A549 (cell line): Measurements from ENCODE around the gene CTNNBIP1. TPM values are rescaled to one million over a fixed set of nuclear protein-coding genes. Genes with fewer than 3 reads are reported as not detected.

Experiments
- ATAC-seq, 2 experiments: fragments of 200-7000 bp in 1 of 2; fragments of >200 bp in 1 of 2; cut with Nextera tagmentation in 1 of 2; cut with Tn5 transposase in 1 of 2; 3 replicates each; pipeline versions ENCODE4 v1.8.0 to v1.9.1; 2018 to 2020; ENCODE audit warnings: mild to moderate bottlenecking in 1 of 2, moderate library complexity in 1 of 2
- CTCF ChIA-PET: fragments of 300-600 bp; sonication (Branson Sonifier 250); formaldehyde crosslinking; extraction: SDS; loops from one replicate; lab custom pipeline; 2021; ENCODE audit warnings: antibody characterized with exemption, inconsistent platforms; lab: Yijun Ruan, JAX
- POLR2A ChIA-PET: fragments of 350-600 bp; formaldehyde crosslinking; extraction: SDS; loops from one replicate; lab custom pipeline; 2021; ENCODE audit warnings: antibody characterized with exemption, inconsistent platforms; lab: Yijun Ruan, JAX
- DNase-seq, 2 experiments: peaks; one replicate each; pipeline versions ENCODE4 v3.0.0 to v3.0.0-alpha.2; 2011 to 2016; ENCODE audit warnings: low read depth in 1 of 2, low spot score in 1 of 2
- FAIRE-seq: peaks from 2 replicates; lab custom pipeline; 2011; peaks lifted over from hg19 to GRCh38; lab: Jason Lieb, UNC
- H3K27ac ChIP-seq, 2 experiments: fragments of >200 bp; sonication (Bioruptor Twin); formaldehyde crosslinking; 3 replicates each; pipeline ENCODE4 v1.5.1; 2016 to 2017
- H3K4me1 ChIP-seq: fragments of >200 bp; sonication (Bioruptor Twin); formaldehyde crosslinking; 3 replicates; pipeline ENCODE4 v1.6.1; 2016
- H3K4me2 ChIP-seq: fragments of >200 bp; sonication (Bioruptor Twin); formaldehyde crosslinking; 3 replicates; pipeline ENCODE4 v1.6.1; 2016
- H3K4me3 ChIP-seq: fragments of >200 bp; sonication (Bioruptor Twin); formaldehyde crosslinking; 3 replicates; pipeline ENCODE4 v1.5.1; 2016
- H3K9me3 ChIP-seq: fragments of >200 bp; sonication (Bioruptor Twin); formaldehyde crosslinking; 3 replicates; pipeline ENCODE4 v1.6.1; 2016
- CBX2 ChIP-seq: fragments of 200-600 bp; sonication (generic); IDR thresholded peaks from 2 replicates; pipeline ENCODE4 v1.6.1; 2016; ENCODE audit warnings: low read depth, mild to moderate bottlenecking, borderline replicate concordance
- CBX8 ChIP-seq: fragments of 200-600 bp; sonication (generic); IDR thresholded peaks from 2 replicates; pipeline ENCODE4 v1.6.1; 2016
- CEBPB ChIP-seq, 2 experiments: fragments of >200 bp in 1 of 2; sonication (Bioruptor Twin) in 1 of 2; formaldehyde crosslinking in 1 of 2; IDR thresholded peaks; 2 replicates each; pipeline ENCODE4 v1.6.1; 2012 to 2016
- CHD2 ChIP-seq: fragments of 150-350 bp; IDR thresholded peaks from 2 replicates; pipeline ENCODE4 v1.6.1; 2014; ENCODE audit warnings: low read length; ENCODE audit not compliant: partially characterized antibody
- CTCF ChIP-seq: fragments of >200 bp; sonication (Bioruptor Twin); formaldehyde crosslinking; IDR thresholded peaks from 3 replicates; pipeline ENCODE4 v1.5.1; 2016
- ELK1 ChIP-seq: fragments of 150-350 bp; IDR thresholded peaks from 2 replicates; pipeline ENCODE4 v1.6.1; 2014; ENCODE audit warnings: low read depth, mild to moderate bottlenecking, low read length
- EP300 ChIP-seq, 2 experiments: fragments of >200 bp; sonication (Bioruptor Twin); formaldehyde crosslinking; IDR thresholded peaks; 2 replicates in 1 of 2; 3 replicates in 1 of 2; pipeline ENCODE4 v1.6.1; 2016 to 2017
- FOSL2 ChIP-seq, 2 experiments: fragments of 450-650 bp in 1 of 2; fragments of >200 bp in 1 of 2; sonication (Bioruptor Twin) in 1 of 2; formaldehyde crosslinking; IDR thresholded peaks; 2 replicates each; pipeline versions ENCODE4 v1.5.0 to v1.6.1; 2016 to 2020; ENCODE audit warnings: mild to moderate bottlenecking in 1 of 2, moderate library complexity in 1 of 2
- FOXS1 ChIP-seq: fragments of 250-450 bp; sonication (Bioruptor Pico); IDR thresholded peaks from 2 replicates; pipeline ENCODE4 v1.5.0; 2020; ENCODE audit warnings: mild to moderate bottlenecking, moderate library complexity
- HES2 ChIP-seq: fragments of >200 bp; sonication (Bioruptor Twin); formaldehyde crosslinking; IDR thresholded peaks from 2 replicates; pipeline ENCODE4 v1.6.1; 2016
- HEYL ChIP-seq: fragments of 250-450 bp; sonication (Bioruptor Pico); IDR thresholded peaks from 2 replicates; pipeline ENCODE4 v1.8.0; 2021; ENCODE audit warnings: mild to moderate bottlenecking, moderate library complexity
- HOXA7 ChIP-seq: fragments of 250-450 bp; sonication (Bioruptor Pico); IDR thresholded peaks from 2 replicates; pipeline ENCODE4 v1.5.0; 2020; ENCODE audit warnings: mild to moderate bottlenecking, moderate library complexity
- JUNB ChIP-seq: fragments of >200 bp; sonication (Bioruptor Twin); formaldehyde crosslinking; IDR thresholded peaks from 2 replicates; pipeline ENCODE4 v1.6.1; 2016
- KDM1A ChIP-seq: fragments of 200-600 bp; sonication (generic); IDR thresholded peaks from 2 replicates; pipeline ENCODE4 v1.6.1; 2016; ENCODE audit warnings: low read depth, mild to moderate bottlenecking
- MAFK ChIP-seq: fragments of 450-650 bp; IDR thresholded peaks from 2 replicates; pipeline ENCODE4 v1.6.1; 2014; ENCODE audit not compliant: partially characterized antibody
- MAX ChIP-seq: IDR thresholded peaks from 2 replicates; pipeline ENCODE4 v1.6.1; 2012
- NFE2L2 ChIP-seq: fragments of 150-350 bp; conservative IDR thresholded peaks from 2 replicates; pipeline ENCODE4 v1.6.1; 2014; ENCODE audit warnings: low read length
- NPAS2 ChIP-seq: fragments of 250-450 bp; sonication (Bioruptor Pico); IDR thresholded peaks from 2 replicates; pipeline ENCODE4 v1.8.0; 2022; ENCODE audit warnings: mild to moderate bottlenecking, moderate library complexity, borderline replicate concordance
- NR3C1 ChIP-seq: fragments of >200 bp; sonication (Bioruptor Twin); formaldehyde crosslinking; IDR thresholded peaks from 3 replicates; pipeline ENCODE4 v1.6.1; 2017
- PBX3 ChIP-seq: IDR thresholded peaks from 2 replicates; pipeline ENCODE4 v1.6.1; 2012
- PHF8 ChIP-seq: fragments of 200-600 bp; sonication (generic); IDR thresholded peaks from 2 replicates; pipeline ENCODE4 v1.6.1; 2016; ENCODE audit warnings: low read depth, mild to moderate bottlenecking, antibody characterized with exemption, moderate library complexity, borderline replicate concordance
- POLR2AphosphoS2 ChIP-seq: conservative IDR thresholded peaks from 2 replicates; pipeline ENCODE4 v1.6.1; 2012; ENCODE audit warnings: low read length, improper control_type of control experiment, inconsistent platforms
- RAD21 ChIP-seq, 2 experiments: fragments of >200 bp in 1 of 2; sonication (Bioruptor Twin) in 1 of 2; formaldehyde crosslinking in 1 of 2; IDR thresholded peaks in 1 of 2; conservative IDR thresholded peaks in 1 of 2; 2 replicates in 1 of 2; 3 replicates in 1 of 2; pipeline ENCODE4 v1.6.1; 2012 to 2018; ENCODE audit warnings: inconsistent platforms in 1 of 2
- RARB ChIP-seq: fragments of 250-450 bp; sonication (Bioruptor Pico); IDR thresholded peaks from 2 replicates; pipeline ENCODE4 v1.8.0; 2021; ENCODE audit warnings: mild to moderate bottlenecking, moderate library complexity
- RCOR1 ChIP-seq: fragments of 150-350 bp; IDR thresholded peaks from 2 replicates; pipeline ENCODE4 v1.6.1; 2014; ENCODE audit warnings: antibody characterized with exemption, low read length, low read depth
- SMC3 ChIP-seq: fragments of >200 bp; sonication (Bioruptor Twin); formaldehyde crosslinking; IDR thresholded peaks from 3 replicates; pipeline ENCODE4 v1.6.1; 2018; ENCODE audit warnings: inconsistent platforms
- SREBF2 ChIP-seq: fragments of 450-650 bp; IDR thresholded peaks from 2 replicates; pipeline ENCODE4 v1.6.1; 2014; ENCODE audit warnings: mild to moderate bottlenecking, moderate library complexity
- USF2 ChIP-seq: fragments of 450-650 bp; IDR thresholded peaks from 2 replicates; pipeline ENCODE4 v1.6.1; 2014; ENCODE audit warnings: antibody characterized with exemption
- ZC3H11A ChIP-seq: fragments of 450-650 bp; IDR thresholded peaks from 2 replicates; pipeline ENCODE4 v1.6.1; 2014; ENCODE audit warnings: antibody characterized with exemption, mild to moderate bottlenecking
- ZSCAN20 ChIP-seq: fragments of 250-450 bp; sonication (Bioruptor Pico); IDR thresholded peaks from 2 replicates; pipeline ENCODE4 v1.8.0; 2022; ENCODE audit warnings: mild to moderate bottlenecking, moderate library complexity
- WGBS: methylation state at CpG from one replicate; pipeline ENCODE4 v1.1.6; 2017; ENCODE audit errors: missing lambda C conversion rate; 5-methylcytosine and 5-hydroxymethylcytosine counted together
- polyA plus RNA-seq, 4 experiments: library from polyadenylated mRNA; depleted of rRNA in 3 of 4; stranded (reverse); fragments of >200 nt; fragmentation: RNase III in 1 of 4; extraction: RNeasy Plus Mini Kit Qiagen cat#74134 plus additional on column Dnase treatment in 1 of 4; gene quantifications; 2 replicates in 3 of 4; 3 replicates in 1 of 4; pipeline ENCODE4 v1.2.3, GENCODE V29; 2011 to 2017

Gene CTNNBIP1
- polyA plus RNA-seq, 2 of the 4 experiments (the other 2 are of a cell fraction) = 5.6 to 10.4 TPM

GRCh38 chr1:9820521-9820920 lies 89.5 kb downstream of the CTNNBIP1 start:
- ATAC-seq = no peak
- DNase-seq = no peak
- H3K27ac ChIP-seq = no peak overlapping the region
- WGBS = 91% methylated on average over 3 of the region's 3 CpGs
- CTCF ChIA-PET = interaction anchor here (0.6 to 1.3 kb wide), 3 partner anchors 24 to 93 kb away, joined by 3 to 4 read pairs (median 3); no protein-coding TSS in a partner anchor
- peaks cover 43% of the 10 kb centered on the region for H3K4me1 ChIP-seq
- no peak overlapping the region; the same call in 2 of the 3 replicates for H3K4me2 ChIP-seq
- no peaks in the 10 kb centered on the region for H3K9me3 ChIP-seq
- no peak for TF ChIP-seq SREBF2
- TF ChIP-seq HES2 = no peak
- no peak for TF ChIP-seq FOSL2 (IDR thresholded peaks at IDR 0.05)
- no peak for TF ChIP-seq FOSL2 (CRISPR knock-in tag; IDR thresholded peaks at IDR 0.05)
- TF ChIP-seq CEBPB (IDR thresholded peaks at IDR 0.05) = no peak
- no peak for TF ChIP-seq JUNB
- no peak for TF ChIP-seq PHF8
- TF ChIP-seq KDM1A = no peak
- no peak for TF ChIP-seq FOXS1 (CRISPR knock-in tag)
- TF ChIP-seq RARB (CRISPR knock-in tag) = no peak
- TF ChIP-seq HEYL = no peak
- no peak for TF ChIP-seq EP300 (IDR thresholded peaks at IDR 0.05)
- TF ChIP-seq MAFK = no peak
- no peak for TF ChIP-seq HOXA7 (CRISPR knock-in tag)
- TF ChIP-seq NPAS2 (CRISPR knock-in tag) = no peak
- TF ChIP-seq RCOR1 = no peak
- FAIRE-seq = no peak
- no peak overlapping the region for H3K4me3 ChIP-seq
- POLR2A ChIA-PET = no interaction called here

- Histone ChIP-seq H3K4me3 (no peak overlapping the region), H3K27ac (no peak overlapping the region), H3K4me2 (no peak overlapping the region), H3K9me3 (no peaks in the 10 kb centered on the region), H3K4me1 (peaks cover 47% of the 10 kb centered on the region)
- DNase-seq (no peak), ATAC-seq (no peak), FAIRE-seq (no peak)
- TF ChIP-seq NR3C1 = no peak
- TF ChIP-seq EP300 (IDR thresholded peaks at IDR 0.05) = no peak
- TF ChIP-seq NFE2L2 = no peak
- TF ChIP-seq MAX = no peak
- TF ChIP-seq RAD21 (conservative IDR thresholded peaks at IDR 0.05 in 1 of 2, IDR thresholded peaks at IDR 0.05 in 1 of 2) = no peak
- TF ChIP-seq SMC3 = no peak
- TF ChIP-seq RCOR1 = no peak
- TF ChIP-seq ZC3H11A = no peak
- TF ChIP-seq CHD2 = no peak
- TF ChIP-seq CBX8 = no peak
- no peak for TF ChIP-seq PBX3
- ChIA-PET POLR2A (no interaction called here), CTCF (interaction anchor here (1.2 to 2.3 kb wide), 3 partner anchors 33 to 126 kb away, joined by 3 to 6 read pairs (median 3); partner anchors contain the start of genes LZIC and NMNAT1)
- 93% methylated on average over 4 of the region's 4 CpGs for WGBS
Measured at GRCh38 chr1:9817734-9818133, 92.3 kb downstream of the CTNNBIP1 start.

GRCh38 chr1:9816199-9816598 lies 93.9 kb downstream of the CTNNBIP1 start:
- no peaks in the 10 kb centered on the region for H3K9me3 ChIP-seq
- peak overlapping the region; percentile 26; the same call in 1 of the 3 replicates for H3K4me2 ChIP-seq
- DNase-seq (no peak), ATAC-seq (no peak), FAIRE-seq (no peak)
- POLR2A ChIA-PET = no interaction called here
- peaks cover 44% of the 10 kb centered on the region for H3K4me1 ChIP-seq
- CTCF ChIA-PET = interaction anchor here (1.0 to 1.6 kb wide), 3 partner anchors 10 to 32 kb away, joined by 3 to 5 read pairs (median 4); no protein-coding TSS in a partner anchor
- 79% methylated on average over 1 of the region's 1 CpG for WGBS
- no peak overlapping the region for H3K4me3 ChIP-seq
- H3K27ac ChIP-seq = no peak overlapping the region
- no peak for TF ChIP-seq JUNB
- no peak for TF ChIP-seq NR3C1
- no peak for TF ChIP-seq ELK1
- no peak for TF ChIP-seq USF2
- TF ChIP-seq SREBF2 = no peak
- TF ChIP-seq POLR2AphosphoS2 = no peak
- no peak for TF ChIP-seq HOXA7 (CRISPR knock-in tag)
- TF ChIP-seq HES2 = no peak
- no peak for TF ChIP-seq SMC3
- TF ChIP-seq CTCF = no peak
- TF ChIP-seq PHF8 = no peak
- TF ChIP-seq ZSCAN20 = no peak
- TF ChIP-seq CBX2 = no peak
- no peak for TF ChIP-seq RCOR1
- no peak for TF ChIP-seq FOXS1 (CRISPR knock-in tag)
